Measurements from ENCODE around the gene CHERP.

CHERP gene

DNA sequence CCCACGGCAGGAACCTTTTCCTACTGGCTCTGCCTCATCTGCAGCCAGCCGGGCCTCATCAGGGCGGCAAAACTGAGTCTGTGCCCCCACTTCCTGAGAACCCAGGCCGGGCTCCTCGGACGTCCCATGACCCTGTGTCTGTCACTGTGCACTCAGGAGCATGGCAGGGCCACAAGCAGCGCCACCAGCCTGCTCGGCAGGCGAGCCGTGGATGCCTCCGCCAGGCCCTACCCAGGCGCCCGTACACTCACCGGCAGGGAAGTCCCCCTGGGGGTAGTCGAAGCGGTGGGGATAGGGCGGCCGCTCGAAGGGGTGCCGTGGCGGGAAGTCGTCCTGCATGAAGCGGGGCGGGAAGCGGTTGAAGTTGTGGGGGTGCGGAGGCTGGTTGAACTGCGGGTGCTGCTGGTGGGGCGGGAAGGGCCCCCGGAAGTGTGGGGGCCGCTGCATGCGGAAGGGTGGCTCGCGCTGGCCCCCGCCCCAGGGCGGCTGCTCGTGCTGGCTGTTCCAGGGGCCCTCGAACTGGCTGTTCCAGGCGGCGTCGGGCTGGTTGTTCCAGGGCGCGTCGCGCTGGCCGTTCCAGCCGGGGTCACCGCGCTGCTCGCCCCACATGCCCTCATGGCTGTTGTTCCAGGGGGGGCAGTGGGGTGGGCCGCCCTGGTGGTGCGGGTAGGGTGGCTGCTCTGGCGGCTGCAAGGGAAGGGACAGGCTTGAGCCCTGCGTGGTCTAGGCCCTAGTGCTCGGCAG, 17.1 kb downstream of the CHERP start:
- Histone ChIP-seq H3K27ac (ENCODE audit: low read depth, low read length) (no peak overlapping the region), H3K36me3 (ENCODE audit: control insufficient read depth, insufficient read depth, low read length) (peaks cover 97% of the 10 kb centered on the region), H3K9me3 (ENCODE audit: control insufficient read depth, insufficient read depth, low read length) (no peaks in the 10 kb centered on the region)

DNA sequence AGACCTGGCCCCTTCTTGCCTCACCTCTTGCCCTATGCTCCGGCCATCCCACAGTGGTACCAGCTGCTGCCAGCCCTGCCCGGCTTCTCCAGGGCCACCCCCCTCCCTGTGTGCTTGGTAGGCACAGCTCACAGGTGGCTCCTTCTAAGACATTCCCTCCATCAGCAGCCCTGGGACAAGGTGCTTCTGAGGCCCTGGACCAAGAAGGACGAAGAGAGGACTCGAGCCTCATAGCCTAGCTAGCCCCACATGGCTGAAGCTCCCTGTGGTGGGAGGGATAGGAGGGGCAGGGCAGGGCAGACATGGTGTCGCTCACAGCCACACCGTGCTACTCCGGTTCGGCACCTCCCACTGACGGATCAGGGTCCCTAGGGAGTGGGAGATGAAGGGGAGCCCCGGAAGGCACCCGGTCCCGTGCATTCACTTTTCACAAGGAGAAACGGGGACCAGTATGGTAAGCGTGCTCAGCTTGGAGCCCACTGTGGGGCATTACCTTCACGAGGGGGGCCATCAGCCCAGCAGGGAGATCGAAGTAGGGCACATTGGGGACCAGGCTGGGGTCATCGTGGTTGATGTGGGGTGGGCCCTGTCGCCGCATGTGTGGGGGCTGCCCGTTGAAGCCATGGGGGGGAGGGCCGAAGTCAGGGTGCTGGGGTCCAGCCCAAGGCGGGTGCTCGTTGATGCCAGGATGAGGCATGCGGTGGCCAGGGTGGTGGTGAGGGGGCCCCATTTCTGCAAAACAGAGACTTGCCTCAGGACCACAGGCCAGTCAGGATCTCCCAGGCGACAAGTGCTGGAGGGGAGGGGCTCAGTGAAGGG, 19.5 kb downstream of the CHERP start:
- Histone ChIP-seq H3K36me3 (ENCODE audit: control insufficient read depth, insufficient read depth, low read length) (peaks cover 97% of the 10 kb centered on the region), H3K9ac (ENCODE audit: low read depth, low read length) (no peak overlapping the region), H3K4me3 (ENCODE audit: low read depth, low read length) (no peak overlapping the region), H3K9me3 (ENCODE audit: control insufficient read depth, insufficient read depth, low read length) (no peaks in the 10 kb centered on the region), H3K4me1 (ENCODE audit: control insufficient read depth, insufficient read depth, low read length) (no peaks in the 10 kb centered on the region), H3K27me3 (ENCODE audit: control insufficient read depth, insufficient read depth, low read length) (no peaks in the 10 kb centered on the region), H3K27ac (ENCODE audit: low read depth, low read length) (no peak overlapping the region)

More for the DNA sequence above, 17.1 kb downstream of the CHERP start:
- H3K4me3 ChIP-seq (ENCODE audit: low read depth, low read length), result no peak overlapping the region
- no peaks in the 10 kb centered on the region for H3K27me3 ChIP-seq (ENCODE audit: control insufficient read depth, insufficient read depth, low read length)
- H3K9ac ChIP-seq (ENCODE audit: low read depth, low read length), result no peak overlapping the region
- no peaks in the 10 kb centered on the region for H3K4me1 ChIP-seq (ENCODE audit: control insufficient read depth, insufficient read depth, low read length)

DNA sequence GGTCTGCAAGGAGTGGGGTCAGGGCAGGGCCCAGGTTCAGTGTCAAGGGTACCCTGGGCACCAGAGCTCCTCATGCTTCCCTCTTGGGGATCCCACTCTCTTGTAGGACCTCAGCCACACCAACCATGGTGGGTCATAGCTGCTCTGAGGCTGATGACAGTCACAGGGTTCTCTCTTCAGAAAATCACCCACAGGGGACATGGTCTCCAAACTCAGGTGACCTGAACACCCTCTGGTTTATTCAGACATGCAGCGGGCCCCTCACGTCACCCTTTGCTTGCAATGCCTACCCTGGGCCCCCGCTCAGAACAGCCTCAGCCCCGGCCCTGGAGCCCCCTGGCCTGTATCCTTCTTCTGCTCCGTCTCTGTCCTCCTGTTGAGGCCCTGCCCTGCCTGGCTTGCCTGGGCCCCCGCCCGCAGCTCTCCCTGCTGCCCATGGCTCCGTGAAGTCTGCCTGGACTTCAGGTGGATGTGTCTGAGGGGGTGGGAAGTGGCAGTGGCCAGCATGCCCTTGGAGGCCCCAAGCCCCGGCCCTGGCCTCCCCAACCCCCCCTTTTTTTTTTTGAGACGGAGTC, 20.4 kb downstream of the CHERP start:
- no peaks in the 10 kb centered on the region for H3K27me3 ChIP-seq (ENCODE audit: control insufficient read depth, insufficient read depth, low read length)
- no peak overlapping the region for H3K9ac ChIP-seq (ENCODE audit: low read depth, low read length)
- no peaks in the 10 kb centered on the region for H3K4me1 ChIP-seq (ENCODE audit: control insufficient read depth, insufficient read depth, low read length)
- peaks cover 97% of the 10 kb centered on the region for H3K36me3 ChIP-seq (ENCODE audit: control insufficient read depth, insufficient read depth, low read length)
- no peak overlapping the region for H3K27ac ChIP-seq (ENCODE audit: low read depth, low read length)
- no peak overlapping the region for H3K4me3 ChIP-seq (ENCODE audit: low read depth, low read length)
- no peaks in the 10 kb centered on the region for H3K9me3 ChIP-seq (ENCODE audit: control insufficient read depth, insufficient read depth, low read length)

DNA sequence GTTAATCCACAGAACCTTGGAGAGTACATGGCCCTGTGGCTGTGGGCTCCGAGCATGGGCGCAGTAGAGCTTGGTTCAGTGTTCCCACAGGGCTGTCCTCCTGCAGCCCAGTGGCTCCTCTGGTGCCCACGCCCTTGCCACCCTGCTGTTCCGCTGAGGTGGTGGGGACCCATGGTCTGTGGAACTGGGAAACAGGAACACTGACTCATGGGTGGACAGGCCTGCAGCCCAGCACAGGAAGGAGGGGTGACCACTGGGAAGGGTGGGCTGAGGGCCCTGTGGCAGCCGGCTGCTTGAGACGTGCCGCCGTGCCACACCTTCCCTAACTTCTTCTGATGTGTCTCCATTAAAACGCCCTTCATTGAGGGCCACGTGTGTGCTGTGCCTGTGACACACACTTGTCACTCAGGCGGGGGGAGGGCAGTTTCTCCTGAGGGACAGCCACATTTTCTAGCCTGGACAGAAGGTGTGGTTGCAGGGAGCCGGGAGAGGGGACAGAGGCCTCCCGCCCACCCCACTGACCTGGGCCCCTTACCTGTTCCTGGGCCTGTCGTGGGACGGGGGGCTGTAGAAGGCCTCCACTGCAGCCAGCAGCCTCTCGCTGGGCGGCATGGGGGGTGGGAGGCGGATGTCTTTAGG, 21.1 kb downstream of the CHERP start:
- Histone ChIP-seq H3K27ac (ENCODE audit: low read depth, low read length) (no peak overlapping the region), H3K4me3 (ENCODE audit: low read depth, low read length) (no peak overlapping the region), H3K27me3 (ENCODE audit: control insufficient read depth, insufficient read depth, low read length) (no peaks in the 10 kb centered on the region), H3K9me3 (ENCODE audit: control insufficient read depth, insufficient read depth, low read length) (no peaks in the 10 kb centered on the region), H3K4me1 (ENCODE audit: control insufficient read depth, insufficient read depth, low read length) (no peaks in the 10 kb centered on the region), H3K36me3 (ENCODE audit: control insufficient read depth, insufficient read depth, low read length) (peaks cover 95% of the 10 kb centered on the region), H3K9ac (ENCODE audit: low read depth, low read length) (no peak overlapping the region)

DNA sequence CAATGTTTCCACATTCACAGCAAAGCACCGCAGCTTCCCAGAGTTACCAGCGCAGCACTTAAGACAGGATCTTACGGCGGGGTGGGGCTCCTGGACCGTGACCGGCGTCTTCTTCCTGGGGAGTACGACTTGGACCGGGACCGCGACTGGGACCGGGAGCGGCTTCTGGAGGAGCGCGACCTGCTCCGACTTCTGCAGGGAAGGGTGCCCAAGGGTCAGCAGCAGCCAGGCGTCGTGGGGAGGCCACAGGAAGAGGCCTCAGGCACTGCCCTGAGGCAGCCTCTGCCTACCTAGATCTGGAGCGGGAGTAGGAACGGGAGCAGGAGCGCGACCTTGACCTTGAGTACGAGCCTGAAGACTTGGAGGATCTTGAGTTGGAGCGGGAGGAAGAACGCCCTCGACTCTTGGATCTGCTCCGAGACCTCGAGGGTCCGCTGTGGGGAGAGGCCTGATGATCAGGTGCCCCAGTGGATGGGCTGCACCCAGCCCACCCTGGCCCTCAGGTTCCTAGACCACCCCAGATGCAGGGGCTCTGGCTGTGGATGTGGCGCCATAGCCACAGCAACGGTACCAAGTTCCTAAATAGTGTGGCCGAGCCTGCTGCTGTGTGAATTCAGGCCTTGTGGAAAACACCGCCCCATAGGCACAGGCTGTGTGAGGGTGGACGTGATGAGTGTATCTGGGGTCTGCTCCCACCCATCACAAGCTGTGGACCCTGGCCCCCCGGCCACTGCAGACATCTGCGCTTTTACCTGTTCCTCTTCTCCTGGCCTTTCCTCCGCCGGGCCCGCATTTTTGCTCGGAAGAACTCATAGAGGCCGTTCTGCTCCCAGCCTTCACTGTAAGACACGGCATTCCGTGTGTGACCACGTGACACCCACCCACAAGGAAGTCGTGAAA, 21.9 kb downstream of the CHERP start:
- Histone ChIP-seq H3K4me3 (ENCODE audit: low read depth, low read length) (no peak overlapping the region), H3K4me1 (ENCODE audit: control insufficient read depth, insufficient read depth, low read length) (no peaks in the 10 kb centered on the region), H3K36me3 (ENCODE audit: control insufficient read depth, insufficient read depth, low read length) (peaks cover 88% of the 10 kb centered on the region), H3K27me3 (ENCODE audit: control insufficient read depth, insufficient read depth, low read length) (no peaks in the 10 kb centered on the region), H3K9me3 (ENCODE audit: control insufficient read depth, insufficient read depth, low read length) (no peaks in the 10 kb centered on the region), H3K9ac (ENCODE audit: low read depth, low read length) (no peak overlapping the region), H3K27ac (ENCODE audit: low read depth, low read length) (no peak overlapping the region)

DNA sequence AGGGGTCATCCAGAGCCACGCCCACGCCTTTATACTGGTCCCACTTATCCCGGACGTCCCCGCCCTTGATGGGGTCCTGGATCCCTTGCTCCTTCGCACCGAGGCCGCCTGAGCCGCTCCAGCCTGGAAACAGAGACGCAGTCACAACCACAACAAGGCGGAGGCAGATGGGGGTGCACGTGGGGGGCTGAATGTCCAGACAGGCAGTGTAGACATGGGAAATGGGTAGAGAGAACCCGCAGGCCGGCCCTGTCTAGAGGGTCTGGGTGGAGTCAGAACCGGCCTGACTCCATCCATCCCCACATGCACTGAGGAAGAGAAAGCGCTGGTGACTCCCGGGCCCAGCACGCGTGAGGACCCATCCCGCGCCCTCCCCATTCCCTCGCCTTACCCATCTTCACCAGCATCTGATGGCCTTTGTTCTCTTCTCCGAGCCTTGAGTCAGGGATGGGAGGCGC, 23.0 kb downstream of the CHERP start:
- Histone ChIP-seq H3K9ac (ENCODE audit: low read depth, low read length) (no peak overlapping the region), H3K27ac (ENCODE audit: low read depth, low read length) (no peak overlapping the region), H3K27me3 (ENCODE audit: control insufficient read depth, insufficient read depth, low read length) (no peaks in the 10 kb centered on the region), H3K36me3 (ENCODE audit: control insufficient read depth, insufficient read depth, low read length) (peaks cover 77% of the 10 kb centered on the region), H3K9me3 (ENCODE audit: control insufficient read depth, insufficient read depth, low read length) (no peaks in the 10 kb centered on the region), H3K4me3 (ENCODE audit: low read depth, low read length) (no peak overlapping the region), H3K4me1 (ENCODE audit: control insufficient read depth, insufficient read depth, low read length) (no peaks in the 10 kb centered on the region)

DNA sequence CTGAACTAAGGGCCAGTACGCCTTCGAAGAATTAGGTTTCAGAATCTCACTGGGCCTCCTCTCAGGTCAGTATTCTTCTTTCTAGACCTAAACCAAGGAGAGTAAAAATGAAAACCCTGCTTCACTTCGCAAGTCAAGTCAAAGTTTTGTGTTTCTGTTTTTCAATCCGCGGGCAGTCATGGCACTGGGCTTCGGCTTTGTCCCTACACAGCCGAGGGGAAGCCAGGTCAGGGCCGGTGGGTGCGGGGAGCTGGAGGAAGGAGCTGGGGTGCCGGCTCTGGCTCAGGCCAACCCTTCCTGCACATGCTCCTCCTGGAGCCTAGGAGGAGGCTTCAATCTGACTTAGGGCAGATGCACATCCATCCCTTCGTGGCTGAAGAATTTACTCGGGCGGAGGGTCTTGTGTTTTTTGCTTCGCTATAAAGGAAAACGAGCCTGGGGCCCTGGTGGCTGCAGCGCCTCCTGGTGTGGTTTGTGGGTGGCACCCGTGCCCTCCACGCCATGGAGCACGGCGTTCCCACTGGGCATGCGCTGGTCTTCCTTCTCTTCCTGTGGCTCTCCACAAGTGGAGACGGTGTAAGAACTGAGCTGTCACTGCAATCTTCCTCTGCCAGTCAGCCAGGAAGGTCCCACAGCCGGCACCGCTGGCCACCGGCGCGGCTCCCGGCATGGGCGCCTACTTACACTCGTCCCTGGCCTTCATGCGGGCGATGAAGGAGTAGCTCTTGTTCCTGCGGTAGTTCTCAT, 23.6 kb downstream of the CHERP start:
- Histone ChIP-seq H3K27ac (ENCODE audit: low read depth, low read length) (no peak overlapping the region), H3K36me3 (ENCODE audit: control insufficient read depth, insufficient read depth, low read length) (peaks cover 71% of the 10 kb centered on the region), H3K4me1 (ENCODE audit: control insufficient read depth, insufficient read depth, low read length) (no peaks in the 10 kb centered on the region), H3K9ac (ENCODE audit: low read depth, low read length) (no peak overlapping the region), H3K27me3 (ENCODE audit: control insufficient read depth, insufficient read depth, low read length) (no peaks in the 10 kb centered on the region), H3K4me3 (ENCODE audit: low read depth, low read length) (no peak overlapping the region), H3K9me3 (ENCODE audit: control insufficient read depth, insufficient read depth, low read length) (no peaks in the 10 kb centered on the region)

DNA sequence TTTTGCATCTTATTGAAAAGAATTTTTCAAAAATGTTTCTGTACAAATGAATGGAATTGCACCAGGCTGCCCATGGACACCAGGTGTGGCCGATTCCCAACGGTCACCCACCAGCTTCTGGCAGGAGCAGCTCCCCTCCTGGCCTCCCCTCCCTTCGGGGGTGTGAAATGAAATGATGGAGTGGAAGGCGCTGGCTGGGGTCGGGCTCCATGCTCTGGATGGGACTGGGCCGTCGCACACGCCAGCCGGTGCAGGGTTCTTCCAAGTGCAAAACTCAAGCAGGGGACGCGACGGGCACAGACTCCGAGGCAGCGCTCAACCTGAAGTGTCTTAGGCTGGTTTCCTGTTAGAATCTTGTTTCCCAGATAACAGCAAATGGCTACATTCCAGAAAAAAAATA, 24.2 kb downstream of the CHERP start:
- no peak overlapping the region for H3K27ac ChIP-seq (ENCODE audit: low read depth, low read length)
- peaks cover 65% of the 10 kb centered on the region for H3K36me3 ChIP-seq (ENCODE audit: control insufficient read depth, insufficient read depth, low read length)
- no peaks in the 10 kb centered on the region for H3K4me1 ChIP-seq (ENCODE audit: control insufficient read depth, insufficient read depth, low read length)
- H3K4me3 ChIP-seq (ENCODE audit: low read depth, low read length), result no peak overlapping the region
- H3K9me3 ChIP-seq (ENCODE audit: control insufficient read depth, insufficient read depth, low read length), result no peaks in the 10 kb centered on the region
- H3K27me3 ChIP-seq (ENCODE audit: control insufficient read depth, insufficient read depth, low read length), result no peaks in the 10 kb centered on the region
- no peak overlapping the region for H3K9ac ChIP-seq (ENCODE audit: low read depth, low read length)

DNA sequence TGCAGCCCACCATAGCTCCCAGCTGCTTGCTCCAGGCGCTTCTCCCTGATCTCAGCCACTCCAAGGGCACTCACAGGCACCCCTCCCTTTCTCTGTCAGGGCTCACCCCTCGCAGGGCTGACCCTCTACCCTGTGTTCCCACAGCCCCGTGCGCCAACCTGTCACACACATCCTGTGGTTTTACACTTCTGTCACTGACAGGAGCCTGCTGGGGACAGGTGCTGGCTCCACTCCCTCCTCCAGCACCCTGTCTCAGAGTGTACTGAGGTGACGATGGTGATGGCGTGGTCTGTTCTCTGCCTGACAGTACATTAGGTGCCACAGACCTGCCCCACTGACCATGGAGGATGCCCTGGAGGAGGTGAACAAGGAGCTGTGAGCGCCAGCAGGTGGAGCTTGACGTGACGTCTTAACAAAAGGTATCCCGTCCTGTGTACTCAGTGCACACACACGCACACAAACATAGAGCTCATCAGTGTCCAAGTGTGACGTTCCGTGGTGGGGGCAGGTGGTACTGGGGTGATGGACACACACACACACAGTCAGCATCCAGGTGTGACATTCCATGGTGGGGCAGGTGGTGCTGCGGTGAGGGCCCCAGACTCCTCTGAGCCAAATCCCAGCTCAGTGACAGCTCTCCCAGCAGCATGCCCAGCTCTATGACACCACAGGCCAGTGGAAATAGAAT, 25.2 kb downstream of the CHERP start:
- Histone ChIP-seq H3K27me3 (ENCODE audit: control insufficient read depth, insufficient read depth, low read length) (no peaks in the 10 kb centered on the region), H3K9me3 (ENCODE audit: control insufficient read depth, insufficient read depth, low read length) (no peaks in the 10 kb centered on the region), H3K36me3 (ENCODE audit: control insufficient read depth, insufficient read depth, low read length) (peaks cover 57% of the 10 kb centered on the region)

More for the DNA sequence above, 25.2 kb downstream of the CHERP start:
- no peak overlapping the region for H3K27ac ChIP-seq (ENCODE audit: low read depth, low read length)
- no peaks in the 10 kb centered on the region for H3K4me1 ChIP-seq (ENCODE audit: control insufficient read depth, insufficient read depth, low read length)
- H3K4me3 ChIP-seq (ENCODE audit: low read depth, low read length), result no peak overlapping the region
- no peak overlapping the region for H3K9ac ChIP-seq (ENCODE audit: low read depth, low read length)

Measured in HUES48 (cell line).